ENCODE data around the gene UBIAD1. TPM values are rescaled to one million over a fixed set of nuclear protein-coding genes. Genes with fewer than 3 reads are reported as not detected.

Gene UBIAD1
- total and polyA plus RNA-seq, 2 of the 13 experiments (the other 11 are each of a cell fraction or from before 2014, with no cell fraction given), result 16.9 to 20.4 TPM

- TF ChIP-seq ZFX (CRISPR knock-in tag; IDR thresholded peaks at IDR 0.05; ENCODE audit: low read depth), result peak; percentile 97
- TF ChIP-seq ZNF451 (CRISPR knock-in tag; IDR thresholded peaks at IDR 0.05), result peak; percentile 85; the same call in 1 of the 2 replicates
- TF ChIP-seq FOXK1 (CRISPR knock-in tag; IDR thresholded peaks at IDR 0.05; ENCODE audit: borderline replicate concordance, low read depth), result peak; percentile 48; the same call in 1 of the 2 replicates
- TF ChIP-seq NFE2L2 (IDR thresholded peaks at IDR 0.05; ENCODE audit: low read length), result no peak
- TF ChIP-seq REPIN1 (CRISPR knock-in tag; IDR thresholded peaks at IDR 0.05; ENCODE audit: borderline replicate concordance, low read depth), result peak; percentile 91
- peak; percentile 80 for TF ChIP-seq MNT (IDR thresholded peaks at IDR 0.05)
- no peak for TF ChIP-seq SOX6 (IDR thresholded peaks at IDR 0.05)
- TF ChIP-seq SOX6 (CRISPR knock-in tag; IDR thresholded peaks at IDR 0.05), result peak; percentile 51; the same call in 1 of the 2 replicates
- no peak for TF ChIP-seq RELA (CRISPR knock-in tag; IDR thresholded peaks at IDR 0.05)
- TF ChIP-seq E2F1 (CRISPR knock-in tag; IDR thresholded peaks at IDR 0.05), result peak; percentile 21; the same call in 1 of the 2 replicates
- TF ChIP-seq CBFB (CRISPR knock-in tag; IDR thresholded peaks at IDR 0.05), result 0 out of 2 replicates have a peak, but pooled peaks have one; percentile 38
- TF ChIP-seq ZBTB33 (CRISPR knock-in tag; IDR thresholded peaks at IDR 0.05), result no peak
- no peak for TF ChIP-seq ZNF251 (CRISPR knock-in tag; IDR thresholded peaks at IDR 0.05)
- 0 out of 2 replicates have a peak, but pooled peaks have one; percentile 14 for TF ChIP-seq ZNF292 (CRISPR knock-in tag; IDR thresholded peaks at IDR 0.05; ENCODE audit: borderline replicate concordance, low read depth)
- TF ChIP-seq HNF4A (CRISPR knock-in tag; IDR thresholded peaks at IDR 0.05), result no peak
- no peak for TF ChIP-seq MEIS2 (CRISPR knock-in tag; IDR thresholded peaks at IDR 0.05)
- TF ChIP-seq TP53 (CRISPR knock-in tag; conservative IDR thresholded peaks at IDR 0.05), result no peak
- peak; percentile 37 for TF ChIP-seq ELF3 (CRISPR knock-in tag; IDR thresholded peaks at IDR 0.05)
Measured at GRCh38 chr1:11272832-11273594, at the start of gene UBIAD1 (continued).

All from HepG2 (cell line).